GM23248 (cell line): Measurements from ENCODE around the gene CAMK4. TPM values are rescaled to one million over a fixed set of nuclear protein-coding genes. Genes with fewer than 3 reads are reported as not detected.

Source experiments
- DNase-seq: peaks from one replicate; pipeline ENCODE4 v3.0.0-alpha.2; 2015
- H2AFZ ChIP-seq: fragments of 200-600 bp; sonication (generic); 2 replicates; pipeline ENCODE4 v1.6.1; 2016; ENCODE audit warnings: antibody characterized with exemption
- H3F3A ChIP-seq: fragments of 200-600 bp; sonication (generic); 2 replicates; pipeline ENCODE4 v1.6.1; 2016; ENCODE audit warnings: mild to moderate bottlenecking, antibody characterized with exemption, mixed run types; ENCODE audit not compliant: insufficient read depth
- H3K27ac ChIP-seq: fragments of 200-600 bp; sonication (generic); 2 replicates; pipeline ENCODE4 v1.5.1; 2016; ENCODE audit warnings: mild to moderate bottlenecking
- H3K27me3 ChIP-seq: fragments of 200-600 bp; sonication (generic); replicated peaks from 2 replicates; pipeline ENCODE4 v1.6.1; 2016; ENCODE audit warnings: mild to moderate bottlenecking; ENCODE audit not compliant: insufficient read depth
- H3K36me3 ChIP-seq: fragments of 200-600 bp; sonication (generic); 2 replicates; pipeline ENCODE4 v1.6.1; 2016; ENCODE audit warnings: low read depth, mild to moderate bottlenecking
- H3K4me1 ChIP-seq: fragments of 200-600 bp; sonication (generic); 2 replicates; pipeline ENCODE4 v1.6.1; 2016; ENCODE audit warnings: mild to moderate bottlenecking; ENCODE audit not compliant: insufficient read depth
- H3K4me2 ChIP-seq: fragments of 200-600 bp; sonication (generic); one replicate; pipeline ENCODE4 v1.6.1; 2016; ENCODE audit warnings: mild to moderate bottlenecking; ENCODE audit not compliant: unreplicated experiment
- H3K4me3 ChIP-seq: fragments of 200-600 bp; sonication (generic); 2 replicates; pipeline ENCODE4 v1.5.1; 2016; ENCODE audit warnings: mild to moderate bottlenecking
- H3K79me2 ChIP-seq: fragments of 200-600 bp; sonication (generic); 2 replicates; pipeline ENCODE4 v1.6.1; 2016; ENCODE audit warnings: mild to moderate bottlenecking; ENCODE audit not compliant: insufficient read depth
- H3K9ac ChIP-seq: fragments of 200-600 bp; sonication (generic); 2 replicates; pipeline ENCODE4 v1.6.1; 2016; ENCODE audit warnings: mild to moderate bottlenecking
- H3K9me2 ChIP-seq: fragments of 200-600 bp; sonication (generic); 2 replicates; pipeline ENCODE4 v1.6.1; 2016; ENCODE audit warnings: mixed run types, mild to moderate bottlenecking, moderate library complexity; ENCODE audit not compliant: insufficient read depth
- H3K9me3 ChIP-seq: fragments of 200-600 bp; sonication (generic); one replicate; pipeline ENCODE4 v1.6.1; 2017; ENCODE audit warnings: low read depth
- H4K20me1 ChIP-seq: fragments of 200-600 bp; sonication (generic); 2 replicates; pipeline ENCODE4 v1.6.0; 2016; ENCODE audit not compliant: insufficient read depth
- EZH2 ChIP-seq: fragments of 200-600 bp; sonication (generic); IDR thresholded peaks from 2 replicates; pipeline ENCODE4 v1.6.1; 2018; ENCODE audit warnings: antibody characterized with exemption, mild to moderate bottlenecking; ENCODE audit not compliant: insufficient read depth, poor library complexity, severe bottlenecking
- EZH2phosphoT487 ChIP-seq: fragments of 200-600 bp; sonication (generic); IDR thresholded peaks from 2 replicates; pipeline ENCODE4 v1.6.1; 2018; ENCODE audit warnings: antibody characterized with exemption, moderate library complexity, mild to moderate bottlenecking, low read depth; ENCODE audit not compliant: insufficient read depth
- WGBS, 2 experiments: methylation state at CpG; one replicate each; pipeline ENCODE4 v1.1.6; 2015 to 2017; ENCODE audit warnings: low lambda C conversion rate in 2 of 2, low coverage in 1 of 2; ENCODE audit errors: missing lambda C conversion rate in 2 of 2; 5-methylcytosine and 5-hydroxymethylcytosine counted together
- in situ Hi-C: fragments of 300-500 bp; cut with MboI; formaldehyde crosslinking; loops from 2 replicates; pipeline ENCODE4 v1.15.0; 2020
- polyA plus RNA-seq: library from polyadenylated mRNA; unstranded; fragments of >200 nt; fragmentation: Nextera tagmentation; extraction: Ambion mirVana; gene quantifications from 2 replicates; pipeline ENCODE4 v1.2.1, GENCODE V29; 2016
- total RNA-seq: library from RNA; depleted of rRNA; stranded (reverse); fragments of >200 nt; shearing (Covaris generic); gene quantifications from 2 replicates; pipeline ENCODE4 v1.2.3, GENCODE V29; 2014

The CAMK4 gene
- total and polyA plus RNA-seq, 2 experiments from 2014 or later: 3.2 to 3.6 TPM

GRCh38 chr5:111223101-111223786, 940 bp upstream of the CAMK4 start:
- TF ChIP-seq EZH2phosphoT487 (no peak), EZH2 (no peak)
- no peaks in the 10 kb centered on the region for H3K79me2 ChIP-seq
- no peaks in the 10 kb centered on the region for H4K20me1 ChIP-seq
- no peak for DNase-seq
- in situ Hi-C loops: no loop called here
- WGBS, 2 experiments: 34 to 44% methylated on average over 8 of the region's 8 CpGs
- H3K4me3 ChIP-seq: peak overlapping the region; percentile 79
- peak overlapping the region; percentile 52 for H3K9ac ChIP-seq
- H3K9me2 ChIP-seq: no peaks in the 10 kb centered on the region
- H3K27me3 ChIP-seq: no peaks in the 10 kb centered on the region
- peak overlapping the region; percentile 91 for H2AFZ ChIP-seq
- no peaks in the 10 kb centered on the region for H3K9me3 ChIP-seq
- no peaks in the 10 kb centered on the region for H3K36me3 ChIP-seq
- peak overlapping the region; percentile 79 for H3K4me2 ChIP-seq
- peaks cover 5% of the 10 kb centered on the region; the same call in 1 of the 2 replicates for H3F3A ChIP-seq
- no peak overlapping the region for H3K27ac ChIP-seq
- H3K4me1 ChIP-seq: peaks cover 16% of the 10 kb centered on the region; the same call in 1 of the 2 replicates

GRCh38 chr5:111224561-111225345, 569 bp downstream of the CAMK4 start:
- no peak overlapping the region for H3K27ac ChIP-seq
- in situ Hi-C loops: no loop called here
- no peaks in the 10 kb centered on the region for H4K20me1 ChIP-seq
- peak overlapping the region; percentile 79 for H3K4me2 ChIP-seq
- 3 to 6% methylated on average over 23 to 34 of the region's 34 CpGs for WGBS, 2 experiments
- TF ChIP-seq EZH2phosphoT487 (no peak), EZH2 (no peak)
- H3K4me3 ChIP-seq: peak overlapping the region; percentile 79
- H2AFZ ChIP-seq: peak overlapping the region; percentile 91
- no peaks in the 10 kb centered on the region for H3K79me2 ChIP-seq
- peak overlapping the region; percentile 52 for H3K9ac ChIP-seq
- no peaks in the 10 kb centered on the region for H3K27me3 ChIP-seq
- no peaks in the 10 kb centered on the region for H3K36me3 ChIP-seq
- no peaks in the 10 kb centered on the region for H3K9me2 ChIP-seq
- no peaks in the 10 kb centered on the region for H3K9me3 ChIP-seq
- peak; percentile 34 for DNase-seq
- peaks cover 16% of the 10 kb centered on the region; the same call in 1 of the 2 replicates for H3K4me1 ChIP-seq
- H3F3A ChIP-seq: peaks cover 5% of the 10 kb centered on the region; the same call in 1 of the 2 replicates

- Histone ChIP-seq H3K9ac (no peak overlapping the region), H2AFZ (no peak overlapping the region), H4K20me1 (no peaks in the 10 kb centered on the region), H3K4me2 (no peak overlapping the region), H3K79me2 (no peaks in the 10 kb centered on the region), H3F3A (peaks cover 5% of the 10 kb centered on the region; the same call in 1 of the 2 replicates), H3K27me3 (no peaks in the 10 kb centered on the region), H3K9me3 (no peaks in the 10 kb centered on the region), H3K27ac (no peak overlapping the region), H3K4me1 (peaks cover 16% of the 10 kb centered on the region; the same call in 1 of the 2 replicates), H3K36me3 (no peaks in the 10 kb centered on the region), H3K9me2 (no peaks in the 10 kb centered on the region), H3K4me3 (no peak overlapping the region)
- in situ Hi-C loops: no loop called here
- no peak for DNase-seq
- TF ChIP-seq EZH2: no peak
- TF ChIP-seq EZH2phosphoT487: no peak
- 92 to 94% methylated on average over 4 of the region's 4 CpGs for WGBS, 2 experiments
These were observed 1.7 kb downstream of the CAMK4 start for GRCh38 chr5:111225926-111226325.

- in situ Hi-C loops: no loop called here
- no peaks in the 10 kb centered on the region for H3K79me2 ChIP-seq
- H3K4me1 ChIP-seq: peaks cover 16% of the 10 kb centered on the region; the same call in 1 of the 2 replicates
- H3K27ac ChIP-seq: no peak overlapping the region
- peaks cover 5% of the 10 kb centered on the region; the same call in 1 of the 2 replicates for H3F3A ChIP-seq
- WGBS, 2 experiments: 86 to 90% methylated on average over 6 of the region's 6 CpGs
- H3K4me2 ChIP-seq: no peak overlapping the region
- H3K9me2 ChIP-seq: no peaks in the 10 kb centered on the region
- TF ChIP-seq EZH2 (no peak), EZH2phosphoT487 (no peak)
- no peak overlapping the region for H3K4me3 ChIP-seq
- no peaks in the 10 kb centered on the region for H3K27me3 ChIP-seq
- H4K20me1 ChIP-seq: no peaks in the 10 kb centered on the region
- no peak for DNase-seq
- H3K36me3 ChIP-seq: no peaks in the 10 kb centered on the region
- H3K9ac ChIP-seq: no peak overlapping the region
- H2AFZ ChIP-seq: no peak overlapping the region
- H3K9me3 ChIP-seq: no peaks in the 10 kb centered on the region
These were observed 2.4 kb downstream of the CAMK4 start for GRCh38 chr5:111226556-111226955.
